ENCODE results near the gene RYR2. TPM values are rescaled to one million over a fixed set of nuclear protein-coding genes. Genes with fewer than 3 reads are reported as not detected.

The RYR2 gene
- total RNA-seq, 1 donor from 2014 or later = 15.2 TPM

DNA sequence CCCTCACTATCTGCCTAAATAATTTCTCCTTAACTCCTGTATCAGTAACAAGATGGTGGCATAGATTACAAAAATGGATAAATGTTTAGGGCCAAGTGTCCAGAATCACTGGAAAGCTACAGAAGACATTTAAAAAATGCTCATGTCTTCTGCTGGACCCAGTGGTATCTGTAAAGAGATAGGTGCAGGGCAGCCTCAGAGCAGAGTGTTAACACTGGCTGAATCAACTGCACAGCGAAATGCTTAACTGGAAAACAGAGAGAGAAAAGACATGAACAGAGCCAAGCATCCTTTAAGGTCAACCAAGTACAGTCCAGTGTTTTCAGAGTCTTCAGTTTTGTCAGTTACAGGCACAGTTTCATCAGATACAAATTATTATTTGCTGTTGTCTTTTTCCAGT lies 429.4 kb downstream of the RYR2 start:
- Histone ChIP-seq H3K27me3 (no peaks in the 10 kb centered on the region), H3K27ac (no peak overlapping the region), H3K36me3 (peaks cover 0 to 2% of the 10 kb centered on the region in 2 donors), H3K4me1 (no peaks in the 10 kb centered on the region), H3K4me3 (no peak overlapping the region), H3K9me3 (no peaks in the 10 kb centered on the region)
- no peak for DNase-seq (ENCODE audit: low spot score in 2 of 2)
- intact Hi-C loops (cut with DNase I) = no loop called here
- TF ChIP-seq, protein P1, sequence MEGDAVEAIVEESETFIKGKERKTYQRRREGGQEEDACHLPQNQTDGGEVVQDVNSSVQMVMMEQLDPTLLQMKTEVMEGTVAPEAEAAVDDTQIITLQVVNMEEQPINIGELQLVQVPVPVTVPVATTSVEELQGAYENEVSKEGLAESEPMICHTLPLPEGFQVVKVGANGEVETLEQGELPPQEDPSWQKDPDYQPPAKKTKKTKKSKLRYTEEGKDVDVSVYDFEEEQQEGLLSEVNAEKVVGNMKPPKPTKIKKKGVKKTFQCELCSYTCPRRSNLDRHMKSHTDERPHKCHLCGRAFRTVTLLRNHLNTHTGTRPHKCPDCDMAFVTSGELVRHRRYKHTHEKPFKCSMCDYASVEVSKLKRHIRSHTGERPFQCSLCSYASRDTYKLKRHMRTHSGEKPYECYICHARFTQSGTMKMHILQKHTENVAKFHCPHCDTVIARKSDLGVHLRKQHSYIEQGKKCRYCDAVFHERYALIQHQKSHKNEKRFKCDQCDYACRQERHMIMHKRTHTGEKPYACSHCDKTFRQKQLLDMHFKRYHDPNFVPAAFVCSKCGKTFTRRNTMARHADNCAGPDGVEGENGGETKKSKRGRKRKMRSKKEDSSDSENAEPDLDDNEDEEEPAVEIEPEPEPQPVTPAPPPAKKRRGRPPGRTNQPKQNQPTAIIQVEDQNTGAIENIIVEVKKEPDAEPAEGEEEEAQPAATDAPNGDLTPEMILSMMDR (IDR thresholded peaks at IDR 0.05) = no peak

DNA sequence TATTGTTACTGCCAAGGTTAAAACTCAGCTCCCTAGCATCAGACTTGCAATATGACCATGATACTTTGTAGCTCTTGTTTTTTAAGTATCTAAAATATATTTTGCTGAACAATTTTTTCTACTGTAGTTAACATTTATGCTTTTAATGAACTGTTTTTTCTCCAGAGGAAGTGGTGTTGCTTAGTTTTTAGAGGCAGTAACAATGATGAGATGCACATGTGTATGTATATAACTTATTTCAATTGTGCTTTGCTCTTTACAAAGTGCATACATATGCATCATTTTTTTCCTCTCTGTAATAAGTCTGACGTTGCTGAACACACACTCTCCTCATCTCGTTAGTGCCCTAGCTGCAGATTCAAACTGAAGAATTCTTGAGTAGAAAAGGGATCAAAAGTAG lies 430.0 kb downstream of the RYR2 start:
- Histone ChIP-seq H3K9me3 (no peaks in the 10 kb centered on the region), H3K36me3 (peaks cover 0 to 2% of the 10 kb centered on the region in 2 donors), H3K4me3 (no peak overlapping the region), H3K27ac (no peak overlapping the region), H3K4me1 (no peaks in the 10 kb centered on the region), H3K27me3 (no peaks in the 10 kb centered on the region)
- intact Hi-C loops (cut with DNase I) = no loop called here
- TF ChIP-seq, protein P1 (IDR thresholded peaks at IDR 0.05) = no peak
- no peak for DNase-seq (ENCODE audit: low spot score in 2 of 2)

DNA sequence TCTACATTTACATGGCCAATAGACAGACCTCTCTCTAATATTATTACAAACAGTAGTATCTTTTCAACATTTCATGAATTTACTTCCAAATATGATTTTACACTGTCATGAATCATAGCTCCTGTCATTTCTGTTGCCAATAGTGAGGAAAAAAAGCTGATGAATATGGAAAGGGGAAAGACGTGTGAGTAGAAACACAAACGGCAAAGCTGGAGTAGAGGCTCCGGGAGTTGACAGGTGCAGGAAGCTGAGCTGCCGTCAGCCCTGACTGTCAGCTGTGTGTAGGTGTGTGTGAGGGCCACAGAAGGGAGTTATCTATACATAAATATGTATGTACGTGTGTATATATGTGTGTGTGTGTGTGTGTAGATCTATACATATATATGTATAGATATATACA lies 431.9 kb downstream of the RYR2 start:
- intact Hi-C loops (cut with DNase I) = no loop called here
- H3K27me3 ChIP-seq = no peaks in the 10 kb centered on the region
- peaks cover 0 to 2% of the 10 kb centered on the region in 2 donors for H3K36me3 ChIP-seq
- no peak overlapping the region for H3K27ac ChIP-seq
- TF ChIP-seq, protein P1 (IDR thresholded peaks at IDR 0.05) = no peak
- no peak overlapping the region for H3K4me3 ChIP-seq
- H3K9me3 ChIP-seq = no peaks in the 10 kb centered on the region
- no peak for DNase-seq (ENCODE audit: low spot score in 2 of 2)
- no peaks in the 10 kb centered on the region for H3K4me1 ChIP-seq

DNA sequence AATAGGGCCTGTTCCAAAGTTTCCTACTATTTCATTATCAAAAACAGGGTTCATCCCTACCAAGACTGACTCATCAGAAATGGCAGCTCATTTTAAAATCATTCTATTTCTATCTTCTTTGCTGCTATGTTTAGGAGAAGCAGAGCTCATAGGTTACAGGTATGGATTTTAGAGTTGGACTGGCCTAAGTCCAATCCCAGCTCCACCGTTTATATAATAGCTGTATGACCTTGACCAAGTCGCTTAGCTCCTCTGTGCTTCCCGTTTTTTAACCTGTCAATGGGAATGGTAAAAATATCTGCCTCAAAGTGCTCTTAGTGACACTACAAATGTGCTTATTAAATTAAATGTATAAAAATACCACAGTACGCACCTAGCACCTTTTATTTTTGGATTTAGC lies 436.1 kb downstream of the RYR2 start:
- Histone ChIP-seq H3K9me3 (no peaks in the 10 kb centered on the region), H3K27ac (no peak overlapping the region), H3K4me3 (no peak overlapping the region), H3K4me1 (no peaks in the 10 kb centered on the region), H3K27me3 (no peaks in the 10 kb centered on the region), H3K36me3 (no peaks in the 10 kb centered on the region)
- no peak for DNase-seq (ENCODE audit: low spot score in 2 of 2)
- TF ChIP-seq, protein P1 (IDR thresholded peaks at IDR 0.05) = no peak
- intact Hi-C loops (cut with DNase I) = no loop called here

DNA sequence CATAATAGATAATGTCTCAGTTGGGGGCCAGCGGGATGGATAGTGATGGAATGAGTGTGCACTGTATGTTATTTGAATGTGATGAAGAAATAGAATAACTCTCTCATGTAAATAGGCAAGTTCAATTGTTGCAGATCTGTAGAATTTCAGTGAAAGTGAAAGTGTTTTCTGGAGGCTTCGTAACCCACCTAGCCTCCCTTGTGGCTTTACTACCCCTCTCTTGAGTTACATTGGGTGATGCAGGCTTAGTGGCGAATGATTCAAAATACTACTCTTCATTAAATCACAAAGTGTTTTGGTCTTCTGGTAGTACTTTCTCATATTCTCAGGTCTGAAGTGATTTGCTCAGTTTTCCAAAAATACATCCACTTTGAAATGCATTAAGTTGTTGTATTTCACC lies 436.9 kb downstream of the RYR2 start:
- Histone ChIP-seq H3K4me3 (no peak overlapping the region), H3K9me3 (no peaks in the 10 kb centered on the region), H3K27me3 (no peaks in the 10 kb centered on the region), H3K4me1 (no peaks in the 10 kb centered on the region), H3K27ac (no peak overlapping the region), H3K36me3 (no peaks in the 10 kb centered on the region)
- intact Hi-C loops (cut with DNase I) = no loop called here
- DNase-seq (ENCODE audit: low spot score in 2 of 2) = no peak
- TF ChIP-seq, protein P1 (IDR thresholded peaks at IDR 0.05) = no peak

DNA sequence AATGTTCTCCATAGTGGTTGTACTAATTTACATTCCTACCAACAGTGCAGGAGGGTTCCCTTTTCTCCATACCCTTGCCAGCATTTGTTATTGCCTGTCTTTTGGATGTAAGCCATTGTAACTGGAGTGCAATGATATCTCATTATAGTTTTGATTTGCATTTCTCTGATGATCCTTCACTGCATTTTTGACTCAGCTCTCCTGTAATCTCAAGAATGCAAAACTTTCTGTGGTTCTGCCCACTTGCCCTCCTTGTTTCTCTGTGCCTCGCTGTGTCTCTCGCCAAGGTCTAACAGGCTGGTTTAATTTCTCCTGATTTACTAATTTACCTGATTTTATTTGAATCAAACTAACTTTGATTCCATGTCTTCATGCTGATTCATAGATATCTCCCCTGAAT lies 440.8 kb downstream of the RYR2 start:
- DNase-seq (ENCODE audit: low spot score in 2 of 2) = no peak
- TF ChIP-seq, protein P1 (IDR thresholded peaks at IDR 0.05) = no peak
- no peaks in the 10 kb centered on the region for H3K36me3 ChIP-seq
- intact Hi-C loops (cut with DNase I) = no loop called here
- H3K27me3 ChIP-seq = no peaks in the 10 kb centered on the region
- H3K27ac ChIP-seq = no peak overlapping the region
- no peaks in the 10 kb centered on the region for H3K9me3 ChIP-seq
- H3K4me3 ChIP-seq = no peak overlapping the region
- no peaks in the 10 kb centered on the region for H3K4me1 ChIP-seq
